HG03457 (cell line): ENCODE measurements around the gene NME4.
"Not testable (repeated sequence)": the region's sequence is repeated elsewhere in the genome, so short reads cannot be mapped to it uniquely, and the experiment has no call there.

Experiments used
- ATAC-seq: cut with Tn5 transposase; IDR thresholded peaks from one replicate; pipeline ENCODE4 v1.9.1; 2021; ENCODE audit warnings: moderate number of reproducible peaks; ENCODE audit not compliant: unreplicated experiment

Gene NME4

GRCh38 chr16:375927-376816 is 20.8 kb upstream of the NME4 start:
- ATAC-seq, result no peak

- no peak for ATAC-seq
These were observed 20.1 kb upstream of the NME4 start for GRCh38 chr16:376817-377418.

- no peak for ATAC-seq
These were observed 19.5 kb upstream of the NME4 start for GRCh38 chr16:377419-377951.

- not testable (repeated sequence) for ATAC-seq
These were observed 18.7 kb upstream of the NME4 start for GRCh38 chr16:378113-378820.

GRCh38 chr16:378821-379182 is 18.2 kb upstream of the NME4 start:
- no peak for ATAC-seq

GRCh38 chr16:379183-379960 is 17.6 kb upstream of the NME4 start:
- ATAC-seq, result no peak

- ATAC-seq, result no peak
These were observed 16.8 kb upstream of the NME4 start for GRCh38 chr16:379961-380761.

- ATAC-seq, result no peak
These were observed 16.3 kb upstream of the NME4 start for GRCh38 chr16:380762-381011.

GRCh38 chr16:381012-381788 is 15.8 kb upstream of the NME4 start:
- ATAC-seq, result no peak

GRCh38 chr16:381789-382717 is 14.9 kb upstream of the NME4 start, which contains the start of gene PGAP6:
Gene PGAP6 (minus strand): TSS chr16:381978. CDS start chr16:381821, 157 bp downstream.
- ATAC-seq, result no peak

GRCh38 chr16:383326-384051 is 13.5 kb upstream of the NME4 start:
- no peak for ATAC-seq

- ATAC-seq, result no peak
These were observed 10.3 kb upstream of the NME4 start for GRCh38 chr16:386641-387156.

GRCh38 chr16:387761-388666 is 9.0 kb upstream of the NME4 start:
- not testable (repeated sequence) for ATAC-seq

GRCh38 chr16:389352-389751 is 7.6 kb upstream of the NME4 start:
- no peak for ATAC-seq

- ATAC-seq, result no peak
These were observed 5.1 kb upstream of the NME4 start for GRCh38 chr16:391885-392335.

GRCh38 chr16:392450-393030 is 4.5 kb upstream of the NME4 start:
- no peak for ATAC-seq
